K562 (cell line): ENCODE data around the gene WDR35. TPM values are rescaled to one million over a fixed set of nuclear protein-coding genes. Genes with fewer than 3 reads are reported as not detected.

Source experiments
- ATAC-seq: fragments of 200-7000 bp; cut with Tn5 transposase; 3 replicates; pipeline ENCODE4 v1.9.1; 2020; ENCODE audit warnings: moderate library complexity
- BruUV-seq: library from RNA; stranded (reverse); fragments of 400-500 nt; replicated peaks from 2 replicates; lab custom pipeline; 2021; lab: Mats Ljungman, UMichigan
- CTCF ChIA-PET: fragments of 300-600 bp; formaldehyde crosslinking; extraction: SDS; loops from one replicate; lab custom pipeline; 2021; ENCODE audit warnings: low intra/inter-chr PET ratio; lab: Yijun Ruan, JAX
- POLR2A ChIA-PET: fragments of 300-600, 350-650 bp; sonication (Branson Sonifier 250); formaldehyde crosslinking; extraction: SDS; loops from one replicate; lab custom pipeline; 2021; ENCODE audit warnings: antibody characterized with exemption, inconsistent platforms; lab: Yijun Ruan, JAX
- DNase-seq, 4 experiments: peaks; one replicate each; pipeline versions ENCODE4 v3.0.0 to v3.0.0-alpha.2; 2011 to 2018; ENCODE audit warnings: low spot score in 3 of 4, mixed read lengths in 3 of 4; ENCODE audit errors: extremely low read depth in 1 of 4
- FAIRE-seq: peaks from 2 replicates; lab custom pipeline; 2011; peaks lifted over from hg19 to GRCh38; lab: Jason Lieb, UNC
- H2AFZ ChIP-seq: 2 replicates; pipeline ENCODE4 v1.6.0; 2011; ENCODE audit warnings: low read depth, low read length, control low read depth, inconsistent platforms
- H3K27ac ChIP-seq: fragments of 200-600 bp; 3 replicates; pipeline ENCODE4 v1.8.0; 2011; ENCODE audit warnings: low read depth, mild to moderate bottlenecking, control low read depth, inconsistent platforms, low read length, moderate library complexity, mixed read lengths; ENCODE audit errors: extremely low read depth
- H3K27me3 ChIP-seq, 2 experiments: fragments of 300-600 bp in 1 of 2; 2 replicates in 1 of 2; 3 replicates in 1 of 2; pipeline versions ENCODE4 v1.6.0 to v1.8.0; 2011; ENCODE audit warnings: inconsistent platforms in 2 of 2, low read length in 2 of 2, mild to moderate bottlenecking in 1 of 2, mixed read lengths in 1 of 2, moderate library complexity in 1 of 2; ENCODE audit not compliant: control insufficient read depth in 2 of 2, insufficient read depth in 2 of 2
- H3K36me3 ChIP-seq: fragments of 300-600 bp; 3 replicates; pipeline ENCODE4 v1.8.0; 2011; ENCODE audit warnings: mild to moderate bottlenecking, low read length, inconsistent platforms; ENCODE audit not compliant: control insufficient read depth, insufficient read depth
- H3K4me1 ChIP-seq, 2 experiments: fragments of 200-600 bp in 1 of 2; replicated peaks in 1 of 2; 2 replicates in 1 of 2; 3 replicates in 1 of 2; pipeline versions ENCODE4 v1.5.1 to v1.8.0; 2011; ENCODE audit warnings: inconsistent platforms in 2 of 2, low read length in 2 of 2, mild to moderate bottlenecking in 1 of 2, mixed read lengths in 1 of 2, moderate library complexity in 1 of 2; ENCODE audit not compliant: control insufficient read depth in 2 of 2, insufficient read depth in 2 of 2
- H3K4me2 ChIP-seq: 2 replicates; pipeline ENCODE4 v1.6.1; 2011; ENCODE audit warnings: low read length, control low read depth, inconsistent platforms, mixed read lengths; ENCODE audit not compliant: insufficient read depth
- H3K4me3 ChIP-seq: fragments of 200-600 bp; sonication (generic), shearing (Covaris generic); 2 replicates; pipeline ENCODE4 v1.5.1; 2016; ENCODE audit warnings: control low read depth, inconsistent platforms
- H3K79me2 ChIP-seq: fragments of 200-600 bp; 3 replicates; pipeline ENCODE4 v1.8.0; 2011; ENCODE audit warnings: low read length, inconsistent platforms; ENCODE audit not compliant: control insufficient read depth, insufficient read depth
- H3K9ac ChIP-seq, 2 experiments: 2 replicates each; pipeline versions ENCODE4 v1.6.0 to v1.6.1; 2011; ENCODE audit warnings: low read depth in 2 of 2, low read length in 2 of 2, control low read depth in 1 of 2, inconsistent platforms in 1 of 2, mild to moderate bottlenecking in 1 of 2, mixed read lengths in 1 of 2; ENCODE audit not compliant: insufficient read depth in 1 of 2
- H3K9me1 ChIP-seq: one replicate; pipeline ENCODE4 v1.6.0; 2011; ENCODE audit warnings: inconsistent platforms, mild to moderate bottlenecking, low read length, moderate library complexity; ENCODE audit not compliant: control insufficient read depth, insufficient read depth
- H3K9me3 ChIP-seq: replicated peaks from 2 replicates; pipeline ENCODE4 v1.5.1; 2011; ENCODE audit warnings: low read depth, low read length, inconsistent platforms; ENCODE audit not compliant: control insufficient read depth, insufficient read depth
- H4K20me1 ChIP-seq: replicated peaks from 2 replicates; pipeline ENCODE4 v1.6.1; 2011; ENCODE audit warnings: low read length, inconsistent platforms, mixed read lengths; ENCODE audit not compliant: control insufficient read depth, insufficient read depth
- MAFK ChIP-seq: IDR thresholded peaks from 2 replicates; pipeline ENCODE4 v1.6.1; 2011; ENCODE audit warnings: low read length, improper control_type of control experiment
- MAZ ChIP-seq, 2 experiments: fragments of 450-650 bp in 1 of 2; sonication (generic) in 1 of 2; formaldehyde crosslinking; IDR thresholded peaks in 1 of 2; conservative IDR thresholded peaks in 1 of 2; 2 replicates each; pipeline versions ENCODE4 v1.4.0 to v1.5.0; 2020; ENCODE audit warnings: mild to moderate bottlenecking in 1 of 2, missing genetic modification reagents in 1 of 2
- MEIS2 ChIP-seq: fragments of 450-650 bp; IDR thresholded peaks from 2 replicates; pipeline ENCODE4 v1.6.1; 2014; ENCODE audit warnings: mild to moderate bottlenecking; ENCODE audit not compliant: partially characterized antibody
- NR2C2 ChIP-seq, 2 experiments: fragments of 200-800 bp in 1 of 2; sonication (Bioruptor generic) in 1 of 2; sonication (generic) in 1 of 2; formaldehyde crosslinking in 1 of 2; IDR thresholded peaks; 2 replicates each; pipeline versions ENCODE4 v1.6.1 to v1.8.0; 2016 to 2022; ENCODE audit warnings: mild to moderate bottlenecking in 1 of 2, missing compliant biosample characterization in 1 of 2, missing genetic modification characterization in 1 of 2, missing genetic modification reagents in 1 of 2
- SRSF3 ChIP-seq: fragments of 200-400 bp; formaldehyde crosslinking; IDR thresholded peaks from 2 replicates; pipeline ENCODE4 v1.6.1; 2016; ENCODE audit warnings: mild to moderate bottlenecking, low read length, moderate library complexity; ENCODE audit not compliant: insufficient read depth
- ZNF75A ChIP-seq: fragments of 450-650 bp; formaldehyde crosslinking; IDR thresholded peaks from 2 replicates; pipeline ENCODE4 v1.4.0; 2020; ENCODE audit warnings: mild to moderate bottlenecking
- whole genome bisulfite sequencing: fragments of 100-300 bp; shearing (Covaris generic); methylation state at CpG from one replicate; pipeline ENCODE4 v1.1.6; 2016; ENCODE audit warnings: low coverage, mixed read lengths; ENCODE audit not compliant: insufficient coverage; ENCODE audit errors: missing lambda C conversion rate; 5-methylcytosine and 5-hydroxymethylcytosine counted together
- in situ Hi-C: fragments of 300-500 bp; cut with MboI; formaldehyde crosslinking; loops from 4 replicates; pipeline ENCODE4 v1.15.0; 2018; ENCODE audit warnings: inconsistent platforms, mixed read lengths
- intact Hi-C: fragments of 100-400 bp; cut with micrococcal nuclease; formaldehyde crosslinking; loops from 2 replicates; pipeline ENCODE4 v1.14.2; 2022
- polyA plus RNA-seq, 8 experiments: library from polyadenylated mRNA; depleted of rRNA in 4 of 8; stranded (reverse) in 5 of 8; unstranded in 3 of 8; fragments of >200 nt; fragmentation: Nextera tagmentation in 2 of 8; fragmentation: Illumina TruSeq in 1 of 8; extraction: Ambion mirVana in 2 of 8; extraction: Trizol in 1 of 8; gene quantifications; 2 replicates each; pipeline versions ENCODE4 v1.2.1 to v1.2.3, GENCODE V29; 2011 to 2014; ENCODE audit warnings: inconsistent platforms in 1 of 8, missing spikeins in 1 of 8
- total RNA-seq, 7 experiments: library from RNA; depleted of rRNA in 6 of 7; stranded (reverse); fragments of >200 nt in 6 of 7; fragmentation: Illumina TruSeq in 2 of 7; extraction: Trizol in 2 of 7; gene quantifications; 2 replicates each; pipeline versions ENCODE4 v1.2.1 to v1.2.3, GENCODE V29; 2011 to 2021; ENCODE audit warnings: low replicate concordance in 1 of 7
- TF ChIP-seq, protein P1 (sequence below), 2 experiments: IDR thresholded peaks in 1 of 2; conservative IDR thresholded peaks in 1 of 2; 2 replicates each; pipeline ENCODE4 v1.6.1; 2016; ENCODE audit warnings: low read depth in 2 of 2, mild to moderate bottlenecking in 1 of 2, missing compliant biosample characterization in 1 of 2, missing genetic modification characterization in 1 of 2, moderate library complexity in 1 of 2
- TF ChIP-seq, protein P2 (sequence below): fragments of 450-650 bp; formaldehyde crosslinking; IDR thresholded peaks from 2 replicates; pipeline ENCODE4 v1.4.0; 2022; ENCODE audit warnings: missing genetic modification characterization

WDR35 gene
- total and polyA plus RNA-seq, 9 of the 15 experiments (the other 6 are each of a cell fraction or from before 2014, with no cell fraction given) = 3.3 to 13.1 (median 8.0) TPM

DNA sequence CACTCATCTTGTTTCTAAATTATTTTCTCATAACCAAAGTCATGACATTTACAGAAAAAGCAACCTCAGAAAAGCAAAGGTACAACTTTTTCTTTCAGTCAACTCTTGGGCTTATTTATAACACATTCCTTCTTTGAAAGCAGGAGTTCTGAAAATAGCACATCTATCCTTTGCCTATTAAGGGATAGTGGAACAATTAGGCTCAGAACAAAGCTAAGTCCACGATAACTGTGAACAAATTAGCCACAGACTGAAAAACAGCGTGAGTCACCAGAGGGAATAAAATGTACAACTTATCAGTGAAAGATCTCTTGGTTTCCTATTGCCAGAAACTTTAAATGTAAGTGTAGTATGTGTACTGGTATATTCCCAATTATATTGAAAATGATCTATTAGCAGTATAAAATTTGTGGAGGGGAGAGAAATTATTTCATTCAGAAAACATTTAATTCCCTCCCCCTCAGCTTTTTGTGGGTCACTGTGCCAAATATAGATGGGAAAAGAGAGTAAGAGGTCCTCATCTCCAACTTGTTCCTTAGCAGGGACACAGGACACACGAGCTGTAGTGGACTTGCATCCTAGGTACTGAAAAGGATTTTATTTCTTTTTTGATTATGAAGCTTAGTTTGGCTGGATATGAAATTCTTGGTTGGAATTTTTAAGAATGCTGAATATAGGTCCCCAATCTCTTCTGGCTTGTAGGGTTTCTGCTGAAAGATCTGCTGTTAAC lies 38.0 kb upstream of the WDR35 start (continued):
- TF ChIP-seq MAFK = no peak

DNA sequence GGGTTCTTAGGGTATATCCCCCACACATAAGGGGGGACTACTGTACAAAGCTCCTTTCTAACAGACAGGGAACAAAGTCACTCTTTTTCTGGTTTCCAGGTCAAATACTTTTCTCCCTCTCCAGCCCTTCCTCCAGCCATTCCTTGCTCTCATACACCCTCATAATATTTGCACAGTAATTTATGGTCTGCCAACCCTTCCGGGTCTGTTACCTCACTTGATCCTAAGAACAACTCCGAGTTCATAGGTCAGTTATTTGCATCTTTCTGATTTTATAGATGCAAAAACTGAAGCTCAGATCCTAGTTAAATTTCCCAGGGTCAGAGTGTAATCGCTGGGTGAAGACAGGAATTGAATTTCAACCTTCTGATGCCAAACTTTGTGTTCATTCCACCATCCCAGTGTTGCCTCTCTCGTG lies 37.4 kb upstream of the WDR35 start:
- BruUV-seq = no TSS peak
- Histone ChIP-seq H3K9ac (no peak overlapping the region), H3K9me3 (no peaks in the 10 kb centered on the region; the same call in 1 of the 2 replicates), H3K27ac (no peak overlapping the region; the same call in 2 of the 3 replicates), H3K36me3 (peaks cover 28% of the 10 kb centered on the region), H3K4me1 (peaks cover 0 to 8% of the 10 kb centered on the region in 2 experiments; a peak in 2 of 5 replicates), H3K4me3 (no peak overlapping the region), H4K20me1 (no peaks in the 10 kb centered on the region), H2AFZ (no peak overlapping the region), H3K4me2 (no peak overlapping the region), H3K9me1 (no peaks in the 10 kb centered on the region), H3K27me3 (no peaks in the 10 kb centered on the region), H3K79me2 (no peaks in the 10 kb centered on the region)
- POLR2A ChIA-PET = interaction anchor here (1.0 to 1.5 kb wide), 3 partner anchors 12 to 25 kb away, joined by 3 to 6 read pairs (median 5); partner anchors contain the start of gene LAPTM4A
- WGBS = 33% methylated on average over 4 of the region's 4 CpGs
- CTCF ChIA-PET = no interaction called here
- no peak for ATAC-seq
- intact Hi-C loops = no loop called here
- no peak for FAIRE-seq
- in situ Hi-C loops = no loop called here
- no peak for TF ChIP-seq NR2C2 (CRISPR knock-in tag; IDR thresholded peaks at IDR 0.05)
- TF ChIP-seq NR2C2 (tag; IDR thresholded peaks at IDR 0.05) = peak; percentile 35; the same call in 1 of the 2 replicates
- TF ChIP-seq SRSF3 = no peak
- TF ChIP-seq, protein P1, sequence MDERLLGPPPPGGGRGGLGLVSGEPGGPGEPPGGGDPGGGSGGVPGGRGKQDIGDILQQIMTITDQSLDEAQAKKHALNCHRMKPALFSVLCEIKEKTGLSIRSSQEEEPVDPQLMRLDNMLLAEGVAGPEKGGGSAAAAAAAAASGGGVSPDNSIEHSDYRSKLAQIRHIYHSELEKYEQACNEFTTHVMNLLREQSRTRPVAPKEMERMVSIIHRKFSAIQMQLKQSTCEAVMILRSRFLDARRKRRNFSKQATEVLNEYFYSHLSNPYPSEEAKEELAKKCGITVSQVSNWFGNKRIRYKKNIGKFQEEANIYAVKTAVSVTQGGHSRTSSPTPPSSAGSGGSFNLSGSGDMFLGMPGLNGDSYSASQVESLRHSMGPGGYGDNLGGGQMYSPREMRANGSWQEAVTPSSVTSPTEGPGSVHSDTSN (CRISPR knock-in tag; IDR thresholded peaks at IDR 0.05; ENCODE audit: low read depth) = no peak
- TF ChIP-seq, protein P1 (tag; conservative IDR thresholded peaks at IDR 0.05; ENCODE audit: low read depth) = peak; percentile 64; the same call in 1 of the 2 replicates
- TF ChIP-seq ZNF75A (CRISPR knock-in tag) = no peak
- TF ChIP-seq MEIS2 = peak; percentile 70
- no peak for TF ChIP-seq MAZ (CRISPR knock-in tag; conservative IDR thresholded peaks at IDR 0.05 in 1 of 2, IDR thresholded peaks at IDR 0.05 in 1 of 2)
- TF ChIP-seq, protein P2, sequence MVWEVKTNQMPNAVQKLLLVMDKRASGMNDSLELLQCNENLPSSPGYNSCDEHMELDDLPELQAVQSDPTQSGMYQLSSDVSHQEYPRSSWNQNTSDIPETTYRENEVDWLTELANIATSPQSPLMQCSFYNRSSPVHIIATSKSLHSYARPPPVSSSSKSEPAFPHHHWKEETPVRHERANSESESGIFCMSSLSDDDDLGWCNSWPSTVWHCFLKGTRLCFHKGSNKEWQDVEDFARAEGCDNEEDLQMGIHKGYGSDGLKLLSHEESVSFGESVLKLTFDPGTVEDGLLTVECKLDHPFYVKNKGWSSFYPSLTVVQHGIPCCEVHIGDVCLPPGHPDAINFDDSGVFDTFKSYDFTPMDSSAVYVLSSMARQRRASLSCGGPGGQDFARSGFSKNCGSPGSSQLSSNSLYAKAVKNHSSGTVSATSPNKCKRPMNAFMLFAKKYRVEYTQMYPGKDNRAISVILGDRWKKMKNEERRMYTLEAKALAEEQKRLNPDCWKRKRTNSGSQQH = no peak
- DNase-seq = no peak
